ENCODE measurements around the gene SUPT20H.

Gene SUPT20H

GRCh38 chr13:37058910-37059847 is at the start of gene SUPT20H:
SUPT20H (minus strand) TSS chr13:37059688; CDS start chr13:37051490, 8,198 bp downstream.
- TF ChIP-seq FOXP2 (optimal IDR thresholded peaks at IDR 0.05; ENCODE audit: control extremely low read depth, extremely low read length, insufficient read depth) = peak; percentile 52
- no peak for TF ChIP-seq EZH2 (IDR thresholded peaks at IDR 0.05)
- TF ChIP-seq POLR2AphosphoS5 (IDR thresholded peaks at IDR 0.05; ENCODE audit: borderline replicate concordance, low read depth, low read length) = peak; percentile 93

GRCh38 chr13:37109051-37109678 is 49.7 kb upstream of the SUPT20H start:
- H3K9ac ChIP-seq (ENCODE audit: insufficient read length) = no peak overlapping the region
- no peak overlapping the region for H3K27ac ChIP-seq
- H3K4me3 ChIP-seq = no peak overlapping the region
- peak; percentile 14 for DNase-seq (ENCODE audit: low read depth, low spot score)
- H3K36me3 ChIP-seq (ENCODE audit: insufficient read depth, low read length) = no peaks in the 10 kb centered on the region
- H3K9me3 ChIP-seq (ENCODE audit: low read depth, low read length) = no peaks in the 10 kb centered on the region
- TF ChIP-seq POLR2AphosphoS5 (IDR thresholded peaks at IDR 0.05; ENCODE audit: borderline replicate concordance, low read depth, low read length) (no peak), FOXP2 (optimal IDR thresholded peaks at IDR 0.05; ENCODE audit: control extremely low read depth, extremely low read length, insufficient read depth) (no peak), EZH2 (IDR thresholded peaks at IDR 0.05) (no peak)

More at GRCh38 chr13:37058910-37059847, at the start of gene SUPT20H:
- peak within 1 kb of the TSS; percentile 96 for H3K9ac ChIP-seq (ENCODE audit: insufficient read length)
- DNase-seq (ENCODE audit: low read depth, low spot score) = no peak
- peak within 1 kb of the TSS; percentile 90 for H3K4me3 ChIP-seq
- peak within 1 kb of the TSS; percentile 54 for H3K27ac ChIP-seq
- peaks cover 8% of the 10 kb centered on the region for H3K36me3 ChIP-seq (ENCODE audit: insufficient read depth, low read length)
- no peaks in the 10 kb centered on the region for H3K9me3 ChIP-seq (ENCODE audit: low read depth, low read length)

- H3K27ac ChIP-seq = no peak overlapping the region
- no peak overlapping the region for H3K4me3 ChIP-seq
- DNase-seq (ENCODE audit: low read depth, low spot score) = no peak
- H3K9me3 ChIP-seq (ENCODE audit: low read depth, low read length) = no peaks in the 10 kb centered on the region
- H3K36me3 ChIP-seq (ENCODE audit: insufficient read depth, low read length) = no peaks in the 10 kb centered on the region
- no peak overlapping the region for H3K9ac ChIP-seq (ENCODE audit: insufficient read length)
- no peak for TF ChIP-seq FOXP2 (optimal IDR thresholded peaks at IDR 0.05; ENCODE audit: control extremely low read depth, extremely low read length, insufficient read depth)
- no peak for TF ChIP-seq POLR2AphosphoS5 (IDR thresholded peaks at IDR 0.05; ENCODE audit: borderline replicate concordance, low read depth, low read length)
- no peak for TF ChIP-seq EZH2 (IDR thresholded peaks at IDR 0.05)
Observed at GRCh38 chr13:37107868-37108267, 48.4 kb upstream of the SUPT20H start.

GRCh38 chr13:37107456-37107855 is 48.0 kb upstream of the SUPT20H start:
- TF ChIP-seq FOXP2 (optimal IDR thresholded peaks at IDR 0.05; ENCODE audit: control extremely low read depth, extremely low read length, insufficient read depth) = no peak
- no peak for TF ChIP-seq POLR2AphosphoS5 (IDR thresholded peaks at IDR 0.05; ENCODE audit: borderline replicate concordance, low read depth, low read length)
- no peak for TF ChIP-seq EZH2 (IDR thresholded peaks at IDR 0.05)
- no peaks in the 10 kb centered on the region for H3K9me3 ChIP-seq (ENCODE audit: low read depth, low read length)
- H3K36me3 ChIP-seq (ENCODE audit: insufficient read depth, low read length) = no peaks in the 10 kb centered on the region
- no peak for DNase-seq (ENCODE audit: low read depth, low spot score)
- H3K9ac ChIP-seq (ENCODE audit: insufficient read length) = no peak overlapping the region
- H3K4me3 ChIP-seq = no peak overlapping the region
- H3K27ac ChIP-seq = no peak overlapping the region

- H3K27ac ChIP-seq = no peak overlapping the region
- H3K4me3 ChIP-seq = no peak overlapping the region
- DNase-seq (ENCODE audit: low read depth, low spot score) = no peak
- H3K9ac ChIP-seq (ENCODE audit: insufficient read length) = no peak overlapping the region
- TF ChIP-seq FOXP2 (optimal IDR thresholded peaks at IDR 0.05; ENCODE audit: control extremely low read depth, extremely low read length, insufficient read depth) (no peak), POLR2AphosphoS5 (IDR thresholded peaks at IDR 0.05; ENCODE audit: borderline replicate concordance, low read depth, low read length) (no peak), EZH2 (IDR thresholded peaks at IDR 0.05) (no peak)
- no peaks in the 10 kb centered on the region for H3K36me3 ChIP-seq (ENCODE audit: insufficient read depth, low read length)
- H3K9me3 ChIP-seq (ENCODE audit: low read depth, low read length) = no peaks in the 10 kb centered on the region
Observed at GRCh38 chr13:37106642-37107041, 47.2 kb upstream of the SUPT20H start.

GRCh38 chr13:37105251-37105714 is 45.8 kb upstream of the SUPT20H start, which contains the start of gene CSNK1A1L:
CSNK1A1L (minus strand) TSS chr13:37105664; CDS start chr13:37105256, 408 bp downstream.
- Histone ChIP-seq H3K4me3 (no peak within 1 kb of the TSS), H3K9ac (ENCODE audit: insufficient read length) (no peak within 1 kb of the TSS), H3K27ac (no peak within 1 kb of the TSS)

GRCh38 chr13:37102896-37103295 is 43.4 kb upstream of the SUPT20H start:
- Histone ChIP-seq H3K9ac (ENCODE audit: insufficient read length) (no peak overlapping the region), H3K27ac (no peak overlapping the region), H3K4me3 (no peak overlapping the region), H3K9me3 (ENCODE audit: low read depth, low read length) (no peaks in the 10 kb centered on the region), H3K36me3 (ENCODE audit: insufficient read depth, low read length) (no peaks in the 10 kb centered on the region)
- TF ChIP-seq POLR2AphosphoS5 (IDR thresholded peaks at IDR 0.05; ENCODE audit: borderline replicate concordance, low read depth, low read length) (no peak), EZH2 (IDR thresholded peaks at IDR 0.05) (no peak), FOXP2 (optimal IDR thresholded peaks at IDR 0.05; ENCODE audit: control extremely low read depth, extremely low read length, insufficient read depth) (no peak)
- no peak for DNase-seq (ENCODE audit: low read depth, low spot score)

More at GRCh38 chr13:37105251-37105714, 45.8 kb upstream of the SUPT20H start, which contains the start of gene CSNK1A1L:
- TF ChIP-seq POLR2AphosphoS5 (IDR thresholded peaks at IDR 0.05; ENCODE audit: borderline replicate concordance, low read depth, low read length) (no peak), FOXP2 (optimal IDR thresholded peaks at IDR 0.05; ENCODE audit: control extremely low read depth, extremely low read length, insufficient read depth) (no peak), EZH2 (IDR thresholded peaks at IDR 0.05) (no peak)
- Histone ChIP-seq H3K36me3 (ENCODE audit: insufficient read depth, low read length) (no peaks in the 10 kb centered on the region), H3K9me3 (ENCODE audit: low read depth, low read length) (no peaks in the 10 kb centered on the region)
- DNase-seq (ENCODE audit: low read depth, low spot score) = no peak

GRCh38 chr13:37101201-37101600 is 41.7 kb upstream of the SUPT20H start:
- TF ChIP-seq POLR2AphosphoS5 (IDR thresholded peaks at IDR 0.05; ENCODE audit: borderline replicate concordance, low read depth, low read length) = no peak
- no peak for TF ChIP-seq EZH2 (IDR thresholded peaks at IDR 0.05)
- TF ChIP-seq FOXP2 (optimal IDR thresholded peaks at IDR 0.05; ENCODE audit: control extremely low read depth, extremely low read length, insufficient read depth) = no peak
- no peak for DNase-seq (ENCODE audit: low read depth, low spot score)
- H3K9me3 ChIP-seq (ENCODE audit: low read depth, low read length) = no peaks in the 10 kb centered on the region

More at GRCh38 chr13:37101201-37101600, 41.7 kb upstream of the SUPT20H start:
- Histone ChIP-seq H3K27ac (no peak overlapping the region), H3K9ac (ENCODE audit: insufficient read length) (no peak overlapping the region), H3K4me3 (no peak overlapping the region), H3K36me3 (ENCODE audit: insufficient read depth, low read length) (no peaks in the 10 kb centered on the region)

All from SK-N-MC (cell line).